HepG2 (cell line): ENCODE data around the gene PLS1. TPM values are rescaled to one million over a fixed set of nuclear protein-coding genes. Genes with fewer than 3 reads are reported as not detected.
A peak's percentile ranks its signal among the peaks of the same experiment; 100 is the strongest.

Experiments used
- CCDC6 ChIP-seq: sonication (generic); formaldehyde crosslinking; IDR thresholded peaks from 2 replicates; pipeline ENCODE4 v1.8.1; 2022; ENCODE audit warnings: mild to moderate bottlenecking, missing genetic modification reagents, moderate library complexity
- CERS6 ChIP-seq: sonication (generic); formaldehyde crosslinking; IDR thresholded peaks from 2 replicates; pipeline ENCODE4 v1.5.0; 2020; ENCODE audit warnings: missing genetic modification reagents
- CREM ChIP-seq, 2 experiments: sonication (generic) in 1 of 2; formaldehyde crosslinking in 1 of 2; IDR thresholded peaks; 2 replicates each; pipeline versions ENCODE4 v1.4.0 to v1.6.1; 2016 to 2020; ENCODE audit warnings: antibody characterized with exemption in 1 of 2, mild to moderate bottlenecking in 1 of 2, missing genetic modification reagents in 1 of 2
- DNMT1 ChIP-seq: sonication (generic); formaldehyde crosslinking; IDR thresholded peaks from 2 replicates; pipeline ENCODE4 v1.5.1; 2020; ENCODE audit warnings: mild to moderate bottlenecking, missing genetic modification reagents
- GLI4 ChIP-seq: sonication (generic); formaldehyde crosslinking; IDR thresholded peaks from 2 replicates; pipeline ENCODE4 v1.5.1; 2020; ENCODE audit warnings: missing genetic modification reagents, mild to moderate bottlenecking, moderate library complexity, borderline replicate concordance
- GZF1 ChIP-seq: sonication (generic); formaldehyde crosslinking; IDR thresholded peaks from 2 replicates; pipeline ENCODE4 v1.5.1; 2020; ENCODE audit warnings: mild to moderate bottlenecking, missing genetic modification reagents
- IKZF4 ChIP-seq: sonication (generic); formaldehyde crosslinking; IDR thresholded peaks from 2 replicates; pipeline ENCODE4 v1.5.1; 2020; ENCODE audit warnings: borderline replicate concordance, mild to moderate bottlenecking, low read depth, missing genetic modification reagents; ENCODE audit errors: not compliant biosample characterization
- IRX3 ChIP-seq: sonication (generic); formaldehyde crosslinking; IDR thresholded peaks from 2 replicates; pipeline ENCODE4 v1.8.1; 2023; ENCODE audit warnings: mild to moderate bottlenecking, low read depth, missing genetic modification reagents, borderline replicate concordance
- JDP2 ChIP-seq: sonication (generic); formaldehyde crosslinking; IDR thresholded peaks from 2 replicates; pipeline ENCODE4 v1.8.1; 2022; ENCODE audit warnings: missing genetic modification reagents, borderline replicate concordance
- JUN ChIP-seq: sonication (generic); formaldehyde crosslinking; IDR thresholded peaks from 2 replicates; pipeline ENCODE4 v1.4.0; 2020; ENCODE audit warnings: mild to moderate bottlenecking, missing genetic modification reagents
- JUND ChIP-seq: sonication (generic); formaldehyde crosslinking; IDR thresholded peaks from 2 replicates; pipeline ENCODE4 v1.8.0; 2022; ENCODE audit warnings: mild to moderate bottlenecking, missing genetic modification reagents
- MED13 ChIP-seq: sonication (generic); formaldehyde crosslinking; IDR thresholded peaks from 2 replicates; pipeline ENCODE4 v1.5.0; 2020; ENCODE audit warnings: missing genetic modification reagents
- MTF2 ChIP-seq: sonication (generic); formaldehyde crosslinking; IDR thresholded peaks from 2 replicates; pipeline ENCODE4 v1.5.0; 2020; ENCODE audit warnings: missing genetic modification reagents, borderline replicate concordance
- RBM39 ChIP-seq: fragments of 200-400 bp; formaldehyde crosslinking; IDR thresholded peaks from one replicate; pipeline ENCODE4 v1.6.1; 2018; ENCODE audit warnings: antibody characterized with exemption, mild to moderate bottlenecking, low read depth, low read length; ENCODE audit not compliant: poor library complexity, severe bottlenecking
- SAP130 ChIP-seq: IDR thresholded peaks from 2 replicates; pipeline ENCODE4 v1.6.1; 2016; ENCODE audit warnings: low read depth
- ZBTB20 ChIP-seq: sonication (generic); formaldehyde crosslinking; IDR thresholded peaks from 2 replicates; pipeline ENCODE4 v1.8.1; 2023; ENCODE audit warnings: missing genetic modification reagents, low read depth, mild to moderate bottlenecking, borderline replicate concordance
- ZFP37 ChIP-seq: sonication (generic); formaldehyde crosslinking; IDR thresholded peaks from 2 replicates; pipeline ENCODE4 v1.4.0; 2020; ENCODE audit warnings: missing genetic modification reagents, borderline replicate concordance
- ZNF234 ChIP-seq: sonication (generic); formaldehyde crosslinking; conservative IDR thresholded peaks from 2 replicates; pipeline ENCODE4 v1.5.1; 2020; ENCODE audit warnings: mild to moderate bottlenecking, missing genetic modification reagents
- ZNF326 ChIP-seq: sonication (generic); formaldehyde crosslinking; IDR thresholded peaks from 2 replicates; pipeline ENCODE4 v1.4.0; 2020; ENCODE audit warnings: missing genetic modification reagents, borderline replicate concordance
- ZNF337 ChIP-seq: sonication (generic); formaldehyde crosslinking; IDR thresholded peaks from 2 replicates; pipeline ENCODE4 v1.5.1; 2020; ENCODE audit warnings: missing genetic modification reagents, low read depth, mild to moderate bottlenecking, borderline replicate concordance
- ZNF362 ChIP-seq: sonication (generic); formaldehyde crosslinking; IDR thresholded peaks from 2 replicates; pipeline ENCODE4 v1.4.0; 2020; ENCODE audit warnings: missing genetic modification reagents, mild to moderate bottlenecking, borderline replicate concordance
- ZNF414 ChIP-seq: sonication (generic); formaldehyde crosslinking; IDR thresholded peaks from 2 replicates; pipeline ENCODE4 v1.5.0; 2020; ENCODE audit warnings: missing genetic modification reagents
- ZNF768 ChIP-seq: sonication (generic); formaldehyde crosslinking; IDR thresholded peaks from 2 replicates; pipeline ENCODE4 v1.4.0; 2020; ENCODE audit warnings: missing genetic modification reagents
- ZNF878 ChIP-seq: sonication (generic); formaldehyde crosslinking; IDR thresholded peaks from 2 replicates; pipeline ENCODE4 v1.8.1; 2023; ENCODE audit warnings: mild to moderate bottlenecking, missing genetic modification reagents, moderate library complexity
- ZSCAN5A ChIP-seq: sonication (generic); formaldehyde crosslinking; IDR thresholded peaks from 2 replicates; pipeline ENCODE4 v1.8.0; 2022; ENCODE audit warnings: mild to moderate bottlenecking, missing genetic modification reagents, borderline replicate concordance
- polyA plus RNA-seq, 8 experiments: library from polyadenylated mRNA; depleted of rRNA in 3 of 8; stranded (reverse) in 7 of 8; unstranded in 1 of 8; fragments of >200 nt; fragmentation: Illumina TruSeq in 4 of 8; extraction: Trizol in 4 of 8; gene quantifications; 2 replicates each; pipeline versions ENCODE4 v1.2.1 to v1.2.3, GENCODE V29; 2011 to 2016; ENCODE audit warnings: low read depth in 4 of 8, missing spikeins in 1 of 8, mixed read lengths in 1 of 8; ENCODE audit not compliant: insufficient read depth in 1 of 8
- total RNA-seq, 5 experiments: library from RNA; depleted of rRNA; stranded (reverse); fragments of >200 nt; fragmentation: Illumina TruSeq; extraction: Trizol; gene quantifications; 2 replicates each; pipeline ENCODE4 v1.2.3, GENCODE V29; 2016; ENCODE audit warnings: low read depth in 1 of 5

PLS1 gene
- total and polyA plus RNA-seq, 2 of the 13 experiments (the other 11 are each of a cell fraction or from before 2014, with no cell fraction given): 11.2 to 21.1 TPM

- TF ChIP-seq ZNF234 (CRISPR knock-in tag) (no peak), CCDC6 (CRISPR knock-in tag) (peak; percentile 10; the same call in 1 of the 2 replicates), IRX3 (peak; percentile 76), GZF1 (0 out of 2 replicates have a peak, but pooled peaks have one; percentile 42), ZNF878 (CRISPR knock-in tag) (no peak), ZBTB20 (CRISPR knock-in tag) (peak; percentile 72; the same call in 1 of the 2 replicates), MTF2 (CRISPR knock-in tag) (no peak), MED13 (no peak), SAP130 (CRISPR knock-in tag) (peak; percentile 87), ZNF326 (CRISPR knock-in tag) (no peak), JUN (CRISPR knock-in tag) (peak; percentile 73), ZNF337 (CRISPR knock-in tag) (peak; percentile 97; the same call in 1 of the 2 replicates), GLI4 (peak; percentile 77; the same call in 1 of the 2 replicates), ZNF414 (CRISPR knock-in tag) (no peak; the same call in 1 of the 2 replicates), IKZF4 (CRISPR knock-in tag) (peak; percentile 80), JUND (CRISPR knock-in tag) (peak; percentile 66; the same call in 1 of the 2 replicates), ZNF362 (CRISPR knock-in tag) (no peak; the same call in 1 of the 2 replicates), ZNF768 (CRISPR knock-in tag) (peak; percentile 67; the same call in 1 of the 2 replicates), ZFP37 (CRISPR knock-in tag) (peak; percentile 61; the same call in 1 of the 2 replicates), CREM (IDR thresholded peaks at IDR 0.05) (no peak), CREM (CRISPR knock-in tag; IDR thresholded peaks at IDR 0.05) (no peak), JDP2 (CRISPR knock-in tag) (no peak), RBM39 (peak; percentile 61), ZSCAN5A (CRISPR knock-in tag) (peak; percentile 97; the same call in 1 of the 2 replicates), DNMT1 (no peak; the same call in 1 of the 2 replicates), CERS6 (CRISPR knock-in tag) (no peak)
Measured at GRCh38 chr3:142595951-142596725, at the start of gene PLS1 (continued).
